H1 (cell line): ENCODE data around the gene TMEM237. TPM values are rescaled to one million over a fixed set of nuclear protein-coding genes. Genes with fewer than 3 reads are reported as not detected.

Experiments
- CTCF ChIA-PET: fragments of 300-600 bp; sonication (Branson Sonifier 250); formaldehyde crosslinking; loops from one replicate; lab custom pipeline; 2021; ENCODE audit not compliant: partially characterized antibody; lab: Charles Lee
- POLR2A ChIA-PET: fragments of 300-600 bp; sonication (Branson Sonifier 250); formaldehyde crosslinking; loops from one replicate; lab custom pipeline; 2021; ENCODE audit warnings: inconsistent platforms; ENCODE audit not compliant: partially characterized antibody; lab: Charles Lee
- DNase-seq, 2 experiments: peaks; one replicate each; pipeline versions ENCODE4 v3.0.0 to v3.0.0-alpha.2; 2010 to 2022; ENCODE audit warnings: low spot score in 2 of 2, low read depth in 1 of 2, mixed read lengths in 1 of 2
- FAIRE-seq: peaks from 2 replicates; lab custom pipeline; 2011; peaks lifted over from hg19 to GRCh38; lab: Jason Lieb, UNC
- H2AFZ ChIP-seq: 2 replicates; pipeline ENCODE4 v1.8.1; 2012; ENCODE audit warnings: low read length, inconsistent platforms
- H2AK5ac ChIP-seq: 2 replicates; pipeline ENCODE4 v1.6.1; 2013; ENCODE audit warnings: low read depth, low read length
- H2BK120ac ChIP-seq: replicated peaks from 2 replicates; pipeline ENCODE3; 2013; ENCODE audit warnings: low read depth, low read length, inconsistent platforms
- H2BK12ac ChIP-seq: 2 replicates; pipeline ENCODE4 v1.6.1; 2013; ENCODE audit warnings: low read depth, low read length
- H2BK15ac ChIP-seq: 2 replicates; pipeline ENCODE4 v1.6.1; 2013; ENCODE audit warnings: low read length
- H2BK20ac ChIP-seq: 2 replicates; pipeline ENCODE4 v1.6.1; 2013; ENCODE audit warnings: low read length
- H2BK5ac ChIP-seq: 2 replicates; pipeline ENCODE4 v1.6.1; 2013; ENCODE audit warnings: low read depth, low read length
- H3K14ac ChIP-seq: 2 replicates; pipeline ENCODE4 v1.6.1; 2013; ENCODE audit warnings: inconsistent platforms; ENCODE audit not compliant: insufficient read length
- H3K18ac ChIP-seq: 2 replicates; pipeline ENCODE4 v1.6.1; 2013; ENCODE audit warnings: low read length; ENCODE audit errors: extremely low read depth
- H3K23ac ChIP-seq: 2 replicates; pipeline ENCODE4 v1.6.1; 2013; ENCODE audit warnings: inconsistent platforms; ENCODE audit not compliant: insufficient read length
- H3K23me2 ChIP-seq: 2 replicates; pipeline ENCODE4 v1.6.1; 2013; ENCODE audit warnings: low read depth, low read length
- H3K27ac ChIP-seq: 2 replicates; pipeline ENCODE4 v1.6.1; 2011; ENCODE audit warnings: low read depth, low read length, inconsistent platforms
- H3K27me3 ChIP-seq, 4 experiments: replicated peaks in 1 of 4; 1 replicate in 1 of 4; 2 replicates in 3 of 4; pipeline versions ENCODE4 v1.6.1 to v1.8.1; 2011 to 2013; ENCODE audit warnings: low read length in 3 of 4, mild to moderate bottlenecking in 3 of 4, inconsistent platforms in 2 of 4, mixed read lengths in 2 of 4, moderate library complexity in 1 of 4; ENCODE audit not compliant: control insufficient read depth in 3 of 4, insufficient read depth in 3 of 4; ENCODE audit errors: extremely low read depth in 1 of 4
- H3K36me3 ChIP-seq, 4 experiments: 2 replicates each; pipeline versions ENCODE4 v1.6.1 to v1.8.1; 2011 to 2013; ENCODE audit warnings: mild to moderate bottlenecking in 4 of 4, low read length in 3 of 4, moderate library complexity in 2 of 4, control low read depth in 1 of 4, inconsistent platforms in 1 of 4; ENCODE audit not compliant: insufficient read depth in 4 of 4, control insufficient read depth in 2 of 4
- H3K4ac ChIP-seq: replicated peaks from 2 replicates; pipeline ENCODE3; 2013; ENCODE audit warnings: low read length, low read depth, mixed read lengths, inconsistent platforms; ENCODE audit not compliant: insufficient read length
- H3K4me1 ChIP-seq, 4 experiments: replicated peaks in 1 of 4; 1 replicate in 1 of 4; 2 replicates in 3 of 4; pipeline versions ENCODE4 v1.6.1 to v1.8.1; 2011 to 2013; ENCODE audit warnings: low read length in 3 of 4, inconsistent platforms in 2 of 4, mixed read lengths in 1 of 4; ENCODE audit not compliant: insufficient read depth in 4 of 4, control insufficient read depth in 3 of 4
- H3K4me2 ChIP-seq, 2 experiments: 2 replicates each; pipeline versions ENCODE4 v1.6.1 to v1.8.1; 2011 to 2013; ENCODE audit warnings: low read depth in 2 of 2, low read length in 2 of 2, control low read depth in 1 of 2, inconsistent platforms in 1 of 2, mild to moderate bottlenecking in 1 of 2; ENCODE audit not compliant: insufficient read depth in 1 of 2
- H3K4me3 ChIP-seq, 4 experiments: fragments of 200-600, 300-600 bp in 1 of 4; sonication (generic), shearing (Covaris generic), sonication (Bioruptor Twin) in 1 of 4; 2 replicates each; pipeline versions ENCODE4 v1.5.1 to v1.8.1; 2011 to 2016; ENCODE audit warnings: low read length in 4 of 4, low read depth in 3 of 4, control low read depth in 2 of 4, inconsistent platforms in 2 of 4, mild to moderate bottlenecking in 2 of 4, mixed read lengths in 1 of 4, moderate library complexity in 1 of 4; ENCODE audit not compliant: insufficient read depth in 2 of 4; ENCODE audit errors: extremely low read depth in 1 of 4
- H3K56ac ChIP-seq: replicated peaks from 2 replicates; pipeline ENCODE3; 2013; ENCODE audit warnings: low read depth, mild to moderate bottlenecking, mixed read lengths, low read length, inconsistent platforms; ENCODE audit not compliant: insufficient read length
- H3K79me1 ChIP-seq: 2 replicates; pipeline ENCODE4 v1.6.1; 2013; ENCODE audit warnings: low read depth, low read length, control low read depth
- H3K79me2 ChIP-seq, 2 experiments: 2 replicates each; pipeline versions ENCODE4 v1.6.1 to v1.8.1; 2012 to 2013; ENCODE audit warnings: low read length in 2 of 2, mild to moderate bottlenecking in 2 of 2, inconsistent platforms in 1 of 2; ENCODE audit not compliant: insufficient read depth in 2 of 2, control insufficient read depth in 1 of 2
- H3K9ac ChIP-seq, 4 experiments: replicated peaks in 1 of 4; 1 replicate in 1 of 4; 2 replicates in 3 of 4; pipeline versions ENCODE4 v1.6.1 to v1.8.1; 2011 to 2013; ENCODE audit warnings: low read depth in 3 of 4, low read length in 3 of 4, control low read depth in 2 of 4, mild to moderate bottlenecking in 2 of 4, moderate library complexity in 2 of 4, inconsistent platforms in 1 of 4; ENCODE audit errors: extremely low read depth in 1 of 4
- H3K9me3 ChIP-seq, 2 experiments: 2 replicates each; pipeline versions ENCODE4 v1.6.1 to v1.8.1; 2012 to 2013; ENCODE audit warnings: mild to moderate bottlenecking in 2 of 2, moderate library complexity in 2 of 2, control low read depth in 1 of 2, inconsistent platforms in 1 of 2, low read depth in 1 of 2, low read length in 1 of 2, mixed read lengths in 1 of 2; ENCODE audit not compliant: insufficient read depth in 2 of 2
- H4K20me1 ChIP-seq, 2 experiments: replicated peaks in 1 of 2; 2 replicates each; pipeline versions ENCODE3 to v1.8.1; 2011 to 2013; ENCODE audit warnings: inconsistent platforms in 2 of 2, low read length in 2 of 2, mild to moderate bottlenecking in 1 of 2; ENCODE audit not compliant: insufficient read depth in 2 of 2, control insufficient read depth in 1 of 2
- H4K5ac ChIP-seq: 2 replicates; pipeline ENCODE4 v1.6.1; 2013; ENCODE audit warnings: low read length, low read depth, mixed read lengths, inconsistent platforms; ENCODE audit not compliant: insufficient read length
- H4K8ac ChIP-seq: 2 replicates; pipeline ENCODE4 v1.8.0; 2013; ENCODE audit warnings: mild to moderate bottlenecking, moderate library complexity, low read length, inconsistent platforms; ENCODE audit not compliant: insufficient read depth; ENCODE audit errors: extremely low read depth
- H4K91ac ChIP-seq: replicated peaks from 2 replicates; pipeline ENCODE3; 2013; ENCODE audit warnings: low read length, mixed read lengths, inconsistent platforms; ENCODE audit not compliant: insufficient read length
- BCL11A ChIP-seq, 2 experiments: IDR thresholded peaks; one replicate each; pipeline ENCODE4 v1.6.1; 2011; ENCODE audit warnings: low read depth in 2 of 2, low read length in 2 of 2, mild to moderate bottlenecking in 2 of 2
- EGR1 ChIP-seq: IDR thresholded peaks from 2 replicates; pipeline ENCODE4 v1.6.1; 2011; ENCODE audit warnings: low read depth, low read length, borderline replicate concordance
- JUN ChIP-seq: IDR thresholded peaks from 2 replicates; pipeline ENCODE4 v1.6.1; 2011; ENCODE audit warnings: low read depth, mild to moderate bottlenecking, improper control_type of control experiment, low read length
- KDM4A ChIP-seq: IDR thresholded peaks from one replicate; pipeline ENCODE4 v1.7.1; 2012; ENCODE audit warnings: low read depth, mild to moderate bottlenecking, moderate library complexity, low read length, inconsistent platforms; ENCODE audit not compliant: severe bottlenecking
- PHF8 ChIP-seq: fragments of 200-600 bp; sonication (generic); conservative IDR thresholded peaks from 2 replicates; pipeline ENCODE4 v1.7.1; 2012; ENCODE audit warnings: low read depth, mild to moderate bottlenecking, inconsistent platforms, low read length, moderate library complexity
- SP2 ChIP-seq: IDR thresholded peaks from 2 replicates; pipeline ENCODE4 v1.6.1; 2012; ENCODE audit warnings: mild to moderate bottlenecking, low read length, inconsistent platforms
- TCF12 ChIP-seq: IDR thresholded peaks from 2 replicates; pipeline ENCODE4 v1.6.1; 2011; ENCODE audit warnings: low read depth, mild to moderate bottlenecking, low read length
- TEAD4 ChIP-seq: IDR thresholded peaks from 2 replicates; pipeline ENCODE4 v1.6.1; 2012; ENCODE audit warnings: low read depth, low read length, inconsistent platforms, mixed read lengths
- WGBS, 2 experiments: shearing (Covaris generic) in 1 of 2; methylation state at CpG; one replicate each; pipeline versions ENCODE4 v1.1.6 to v1.1.7; 2013 to 2015; ENCODE audit warnings: low lambda C conversion rate in 2 of 2, mixed read lengths in 2 of 2, inconsistent platforms in 1 of 2, low coverage in 1 of 2, missing lambda C conversion rate in 1 of 2; ENCODE audit not compliant: insufficient replicate concordance in 2 of 2, insufficient coverage in 1 of 2, insufficient read length in 1 of 2; ENCODE audit errors: extremely low coverage in 1 of 2, missing lambda C conversion rate in 1 of 2; 5-methylcytosine and 5-hydroxymethylcytosine counted together
- polyA plus RNA-seq, 7 experiments: library from polyadenylated mRNA; depleted of rRNA in 3 of 7; stranded (reverse) in 5 of 7; unstranded in 2 of 7; fragments of >200 nt in 5 of 7; fragments of 200-250 nt in 2 of 7; gene quantifications; 1 replicate in 5 of 7; 2 replicates in 1 of 7; 4 replicates in 1 of 7; pipeline versions ENCODE4 v1.2.1 to v1.2.3, GENCODE V29; 2011 to 2013; ENCODE audit warnings: missing spikeins in 2 of 7, mixed read lengths in 2 of 7
- total RNA-seq: library from RNA; stranded (reverse); fragmentation: NEBNext Ultra II Directional; extraction: Animal tissue kit (Norgen Biotek cat#: 25700); gene quantifications from 2 replicates; pipeline ENCODE4 v1.2.1, GENCODE V29; 2021
- TF ChIP-seq, protein P1 (sequence below): IDR thresholded peaks from 2 replicates; pipeline ENCODE4 v1.6.1; 2011; ENCODE audit warnings: low read depth, mild to moderate bottlenecking, low read length; ENCODE audit not compliant: insufficient read depth
- TF ChIP-seq, protein P2 (sequence below): IDR thresholded peaks from 2 replicates; pipeline ENCODE4 v1.6.1; 2011; ENCODE audit warnings: low read length, improper control_type of control experiment

Gene TMEM237
- total and polyA plus RNA-seq, 2 of the 8 experiments (the other 6 are each of a cell fraction or from before 2014, with no cell fraction given): 26.1 to 41.0 TPM

DNA sequence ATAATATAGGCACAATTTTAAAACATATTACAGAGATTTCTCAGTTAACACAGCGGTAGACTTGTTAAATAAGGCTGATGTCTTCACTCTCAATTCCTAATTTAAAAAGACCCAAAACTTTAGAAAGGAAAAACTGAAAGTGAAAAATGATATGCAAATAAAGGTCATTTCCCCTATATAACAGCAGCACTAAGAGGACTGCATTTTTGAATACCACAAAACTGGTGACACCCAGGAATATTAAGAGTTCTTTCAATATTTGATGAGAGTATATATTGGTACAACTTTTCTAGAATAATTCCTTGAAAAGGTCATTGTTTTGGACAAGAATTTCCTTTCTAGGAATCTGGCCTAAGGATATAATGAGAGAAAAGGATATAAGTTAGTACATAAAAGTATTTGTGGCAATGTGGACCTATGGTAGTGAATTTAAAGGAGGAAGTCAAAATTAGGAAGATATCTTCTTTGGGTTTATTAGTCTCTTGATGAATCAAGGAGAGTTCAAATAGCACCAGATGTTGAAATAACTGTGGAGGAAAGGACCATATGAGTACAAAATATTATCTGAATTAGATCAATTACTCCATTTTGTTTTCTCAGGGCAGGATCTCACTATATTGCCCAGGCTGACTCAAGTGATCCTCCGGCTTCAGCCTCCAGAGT is 70.3 kb downstream of the TMEM237 start:
- H4K20me1 ChIP-seq: no peaks in the 10 kb centered on the region
- H3K4me3 ChIP-seq: no peak overlapping the region
- H3K27me3 ChIP-seq: no peaks in the 10 kb centered on the region
- no peak overlapping the region for H3K9ac ChIP-seq
- H2BK20ac ChIP-seq: no peak overlapping the region
- no peaks in the 10 kb centered on the region for H3K9me3 ChIP-seq
- no peak overlapping the region for H4K8ac ChIP-seq
- H3K23me2 ChIP-seq: no peaks in the 10 kb centered on the region; the same call in 1 of the 2 replicates
- no peak for FAIRE-seq
- H2BK5ac ChIP-seq: no peak overlapping the region
- no peak overlapping the region for H3K23ac ChIP-seq
- H2BK120ac ChIP-seq: no peak overlapping the region
- TF ChIP-seq, protein P1, sequence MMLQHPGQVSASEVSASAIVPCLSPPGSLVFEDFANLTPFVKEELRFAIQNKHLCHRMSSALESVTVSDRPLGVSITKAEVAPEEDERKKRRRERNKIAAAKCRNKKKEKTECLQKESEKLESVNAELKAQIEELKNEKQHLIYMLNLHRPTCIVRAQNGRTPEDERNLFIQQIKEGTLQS: no peak
- TF ChIP-seq SP2 (no peak), EGR1 (no peak), PHF8 (no peak), BCL11A (IDR thresholded peaks at IDR 0.05; ENCODE audit: low read depth in 2 of 2, low read length in 2 of 2) (no peak), JUN (no peak), TCF12 (no peak), TEAD4 (no peak), KDM4A (no peak)
- TF ChIP-seq, protein P2, sequence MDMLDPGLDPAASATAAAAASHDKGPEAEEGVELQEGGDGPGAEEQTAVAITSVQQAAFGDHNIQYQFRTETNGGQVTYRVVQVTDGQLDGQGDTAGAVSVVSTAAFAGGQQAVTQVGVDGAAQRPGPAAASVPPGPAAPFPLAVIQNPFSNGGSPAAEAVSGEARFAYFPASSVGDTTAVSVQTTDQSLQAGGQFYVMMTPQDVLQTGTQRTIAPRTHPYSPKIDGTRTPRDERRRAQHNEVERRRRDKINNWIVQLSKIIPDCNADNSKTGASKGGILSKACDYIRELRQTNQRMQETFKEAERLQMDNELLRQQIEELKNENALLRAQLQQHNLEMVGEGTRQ: no peak
- no peak overlapping the region for H3K14ac ChIP-seq
- H4K91ac ChIP-seq: no peak overlapping the region
- no peak overlapping the region for H2BK12ac ChIP-seq
- no peaks in the 10 kb centered on the region for H3K36me3 ChIP-seq
- no peak for DNase-seq
- H3K4ac ChIP-seq: no peak overlapping the region
- H3K4me2 ChIP-seq: no peak overlapping the region
- H2AK5ac ChIP-seq: no peak overlapping the region
- no peaks in the 10 kb centered on the region for H3K4me1 ChIP-seq
- no peak overlapping the region for H3K56ac ChIP-seq
- 93% methylated on average over 2 of the region's 2 CpGs; no CpG with 5 or more reads in 1 of the 2 experiments for WGBS, 2 experiments
- H3K79me1 ChIP-seq: no peaks in the 10 kb centered on the region
- H3K18ac ChIP-seq: no peak overlapping the region
- H2AFZ ChIP-seq: no peak overlapping the region
- no peak overlapping the region for H3K27ac ChIP-seq
- no peaks in the 10 kb centered on the region for H3K79me2 ChIP-seq
- POLR2A ChIA-PET: no interaction called here
- H4K5ac ChIP-seq: no peak overlapping the region
- no peak overlapping the region for H2BK15ac ChIP-seq
- CTCF ChIA-PET: interaction anchor here (0.6 kb wide), 1 partner anchor 25 kb away, joined by 3 read pairs; no protein-coding TSS in a partner anchor
